GM18870 (cell line): ENCODE results near the gene CROCC.
"Not testable (repeated sequence)": the region's sequence is repeated elsewhere in the genome, so short reads cannot be mapped to it uniquely, and the experiment has no call there.

Experiments used
- ATAC-seq: cut with Tn5 transposase; IDR thresholded peaks from one replicate; pipeline ENCODE4 v1.9.1; 2021; ENCODE audit warnings: moderate library complexity; ENCODE audit not compliant: unreplicated experiment

The CROCC gene, protein sequence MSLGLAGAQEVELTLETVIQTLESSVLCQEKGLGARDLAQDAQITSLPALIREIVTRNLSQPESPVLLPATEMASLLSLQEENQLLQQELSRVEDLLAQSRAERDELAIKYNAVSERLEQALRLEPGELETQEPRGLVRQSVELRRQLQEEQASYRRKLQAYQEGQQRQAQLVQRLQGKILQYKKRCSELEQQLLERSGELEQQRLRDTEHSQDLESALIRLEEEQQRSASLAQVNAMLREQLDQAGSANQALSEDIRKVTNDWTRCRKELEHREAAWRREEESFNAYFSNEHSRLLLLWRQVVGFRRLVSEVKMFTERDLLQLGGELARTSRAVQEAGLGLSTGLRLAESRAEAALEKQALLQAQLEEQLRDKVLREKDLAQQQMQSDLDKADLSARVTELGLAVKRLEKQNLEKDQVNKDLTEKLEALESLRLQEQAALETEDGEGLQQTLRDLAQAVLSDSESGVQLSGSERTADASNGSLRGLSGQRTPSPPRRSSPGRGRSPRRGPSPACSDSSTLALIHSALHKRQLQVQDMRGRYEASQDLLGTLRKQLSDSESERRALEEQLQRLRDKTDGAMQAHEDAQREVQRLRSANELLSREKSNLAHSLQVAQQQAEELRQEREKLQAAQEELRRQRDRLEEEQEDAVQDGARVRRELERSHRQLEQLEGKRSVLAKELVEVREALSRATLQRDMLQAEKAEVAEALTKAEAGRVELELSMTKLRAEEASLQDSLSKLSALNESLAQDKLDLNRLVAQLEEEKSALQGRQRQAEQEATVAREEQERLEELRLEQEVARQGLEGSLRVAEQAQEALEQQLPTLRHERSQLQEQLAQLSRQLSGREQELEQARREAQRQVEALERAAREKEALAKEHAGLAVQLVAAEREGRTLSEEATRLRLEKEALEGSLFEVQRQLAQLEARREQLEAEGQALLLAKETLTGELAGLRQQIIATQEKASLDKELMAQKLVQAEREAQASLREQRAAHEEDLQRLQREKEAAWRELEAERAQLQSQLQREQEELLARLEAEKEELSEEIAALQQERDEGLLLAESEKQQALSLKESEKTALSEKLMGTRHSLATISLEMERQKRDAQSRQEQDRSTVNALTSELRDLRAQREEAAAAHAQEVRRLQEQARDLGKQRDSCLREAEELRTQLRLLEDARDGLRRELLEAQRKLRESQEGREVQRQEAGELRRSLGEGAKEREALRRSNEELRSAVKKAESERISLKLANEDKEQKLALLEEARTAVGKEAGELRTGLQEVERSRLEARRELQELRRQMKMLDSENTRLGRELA (N-terminal part only)

DNA sequence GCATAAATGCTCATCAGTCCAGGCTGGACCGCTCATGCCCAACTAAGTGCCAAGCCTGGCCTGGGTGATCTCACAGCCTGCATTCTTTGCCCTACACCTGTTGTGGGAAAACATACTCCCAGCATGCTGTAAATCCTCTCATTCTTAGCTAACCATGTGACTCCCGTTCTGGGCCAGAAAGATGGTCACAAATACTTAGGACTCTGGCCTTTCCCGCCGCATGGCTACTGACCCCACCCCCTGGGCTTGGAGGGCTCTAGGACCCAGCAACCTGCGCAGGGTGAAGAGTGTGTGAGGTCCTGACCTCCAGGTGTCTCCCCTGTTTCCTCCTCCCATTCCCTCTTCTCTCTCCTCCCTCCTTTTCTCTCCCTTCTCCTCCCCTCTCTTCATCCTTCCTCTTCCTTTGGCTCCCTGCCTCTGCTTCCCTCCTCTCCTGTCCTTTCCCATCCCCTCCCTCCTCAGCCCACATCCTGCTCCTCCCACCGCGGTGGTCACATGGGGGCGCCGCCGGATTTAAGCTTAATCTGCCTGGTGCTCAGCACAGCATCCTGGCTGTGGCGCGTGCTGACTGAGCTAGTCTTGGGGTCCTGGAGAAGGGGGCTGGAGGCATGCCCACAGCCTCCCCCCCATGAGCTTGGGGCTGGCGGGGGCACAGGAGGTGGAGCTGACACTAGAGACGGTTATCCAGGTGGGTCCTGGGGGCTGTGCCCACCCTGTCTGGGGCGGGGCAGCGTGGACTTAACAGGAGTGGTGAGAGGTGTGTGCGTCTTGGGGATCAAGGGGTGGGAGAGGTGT lies at the start of gene CROCC:
Gene CROCC, plus strand, starts transcription at position 541 of the 795 bp plus-strand sequence. Its CDS starts 88 bp downstream, at position 629.
- ATAC-seq = no peak

DNA sequence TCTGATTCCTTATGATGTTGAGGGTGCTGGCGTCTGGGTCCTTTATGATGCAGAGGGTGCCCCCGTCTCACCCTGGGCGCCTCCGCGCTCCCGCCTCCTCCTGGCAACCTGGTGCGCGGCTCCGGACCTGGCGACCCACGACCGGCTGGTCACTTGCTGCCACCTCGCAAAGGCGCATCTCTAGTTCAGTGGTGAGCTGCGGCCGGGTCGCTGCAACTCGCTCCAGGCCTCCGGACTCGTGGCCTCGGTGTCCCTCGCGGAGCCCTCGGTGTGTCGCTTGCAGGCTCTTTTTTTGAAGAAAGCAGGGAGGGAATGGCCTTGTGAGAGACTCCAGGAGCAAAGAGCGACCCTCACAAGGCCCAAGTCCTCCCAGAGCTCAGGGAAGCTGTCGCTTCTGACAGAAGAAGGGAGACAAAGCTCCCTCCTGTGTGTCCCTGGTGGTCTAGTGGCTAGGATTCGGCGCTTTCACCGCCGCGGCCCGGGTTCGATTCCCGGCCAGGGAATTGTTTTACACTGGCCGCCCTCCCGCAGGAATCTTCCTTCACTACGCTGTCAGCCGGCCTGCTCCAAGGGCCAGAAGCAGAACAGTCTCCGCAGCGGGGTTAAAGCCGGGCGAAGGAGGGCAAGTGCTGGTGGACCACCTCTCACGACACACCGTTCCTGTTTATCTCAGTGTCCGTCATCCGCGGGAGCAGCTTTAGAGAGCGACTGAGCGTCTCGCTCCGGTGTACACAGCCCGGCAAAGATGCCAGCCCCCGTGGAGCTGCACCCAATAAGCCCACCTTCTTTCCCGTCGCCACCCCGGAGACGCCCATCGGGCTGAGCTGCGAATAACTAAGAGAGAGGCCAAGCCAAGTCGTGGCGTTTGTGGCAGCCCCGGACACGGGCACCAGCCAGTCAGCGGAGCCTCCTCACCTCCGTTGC lies 49.3 kb upstream of the CROCC start:
- ATAC-seq = not testable (repeated sequence)

DNA sequence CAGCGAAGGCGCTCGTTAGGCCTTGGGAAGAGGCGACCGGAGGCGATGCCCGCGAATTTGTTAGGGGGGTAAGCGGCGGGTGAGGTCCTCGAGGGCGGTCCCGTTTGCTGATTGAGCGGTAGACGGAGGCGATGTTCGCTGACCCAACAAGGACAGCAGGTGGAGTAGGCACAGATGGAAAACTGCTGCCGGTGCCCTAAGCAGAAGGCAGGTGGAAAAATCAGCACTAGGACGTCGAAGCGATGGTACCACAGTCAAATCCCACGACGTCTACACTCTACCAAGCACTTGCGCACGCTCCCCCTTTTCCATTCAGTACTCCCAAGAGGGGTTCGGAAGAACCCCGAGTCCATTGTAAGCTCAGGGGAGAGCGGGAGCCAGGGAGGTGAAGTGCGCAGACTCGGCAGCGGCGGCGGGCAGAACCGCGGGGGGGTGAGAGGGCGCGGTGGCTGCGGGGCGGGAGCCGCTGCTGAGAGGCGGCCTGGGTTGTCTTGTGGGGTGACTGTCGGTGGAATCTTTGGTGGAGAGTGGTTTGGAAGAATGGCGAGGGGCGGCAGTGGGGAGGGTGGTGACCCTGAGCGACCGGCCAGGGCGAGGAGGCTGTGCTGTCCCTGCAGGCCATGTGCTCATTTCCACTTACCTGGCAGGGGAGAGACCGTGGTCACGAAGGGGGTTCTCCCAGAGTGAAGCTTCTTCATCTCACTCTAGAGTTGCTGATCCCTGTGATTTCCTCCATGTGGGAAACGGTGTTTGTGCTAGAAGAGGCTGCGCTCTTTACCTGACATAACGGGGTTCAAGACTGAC lies 48.5 kb upstream of the CROCC start:
- ATAC-seq = not testable (repeated sequence)

DNA sequence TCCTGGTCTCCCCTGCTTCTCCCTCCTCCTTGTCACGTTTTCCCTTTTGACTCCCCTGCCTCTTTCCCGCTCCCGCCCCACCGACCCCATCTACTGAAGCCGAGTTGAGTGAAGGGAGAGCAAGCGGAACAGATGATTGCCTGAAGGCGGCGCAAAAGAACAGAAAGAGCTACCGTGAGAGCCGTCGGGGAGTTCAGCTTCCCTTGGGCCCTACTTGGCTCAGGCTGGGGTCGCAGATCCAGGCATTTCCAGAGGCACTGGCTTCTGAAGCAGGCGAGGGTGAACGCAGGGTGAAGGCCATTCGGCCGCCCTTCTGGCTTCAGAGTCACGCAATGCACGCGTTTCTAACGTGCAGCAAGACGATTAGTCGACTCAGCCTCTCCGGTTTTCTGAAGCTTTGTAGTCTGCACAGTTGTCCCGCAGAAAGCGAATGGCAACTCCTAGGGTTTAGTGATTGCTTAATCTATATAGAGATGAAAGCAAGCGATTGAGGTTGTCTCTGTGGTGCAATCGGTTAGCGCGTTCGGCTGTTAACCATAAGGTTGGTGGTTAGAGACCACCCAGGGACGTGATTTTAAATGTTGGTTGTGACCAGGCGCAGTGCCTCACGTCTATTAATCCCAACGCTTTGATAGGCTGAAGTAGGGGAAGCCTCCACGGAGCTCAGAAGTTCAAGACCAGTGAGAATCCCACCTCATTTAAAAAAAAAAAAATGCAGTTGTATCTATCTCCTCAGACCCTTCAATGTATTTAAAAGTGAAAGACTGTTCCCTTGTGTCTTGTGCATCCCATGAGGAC lies 46.6 kb upstream of the CROCC start:
- not testable (repeated sequence) for ATAC-seq

DNA sequence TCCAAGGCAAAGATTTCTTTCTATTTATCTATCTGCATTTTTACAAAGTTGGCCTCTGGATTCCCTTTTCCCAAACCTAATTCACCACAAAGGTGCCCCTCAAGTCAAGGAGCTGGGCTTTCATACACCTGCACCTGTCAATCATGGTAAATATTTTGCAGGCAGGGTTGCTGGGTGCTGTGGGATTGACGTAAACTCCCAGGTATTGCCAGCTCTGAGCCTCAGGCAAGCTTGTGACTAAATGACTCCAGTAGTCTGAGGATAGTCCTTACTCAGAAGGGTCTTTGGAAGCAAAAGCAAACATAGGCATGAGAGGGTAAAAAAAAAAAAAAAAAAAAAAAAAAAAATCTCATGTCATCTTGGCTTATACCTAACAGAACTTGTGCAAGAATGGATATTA lies 40.0 kb upstream of the CROCC start:
- ATAC-seq = not testable (repeated sequence)

DNA sequence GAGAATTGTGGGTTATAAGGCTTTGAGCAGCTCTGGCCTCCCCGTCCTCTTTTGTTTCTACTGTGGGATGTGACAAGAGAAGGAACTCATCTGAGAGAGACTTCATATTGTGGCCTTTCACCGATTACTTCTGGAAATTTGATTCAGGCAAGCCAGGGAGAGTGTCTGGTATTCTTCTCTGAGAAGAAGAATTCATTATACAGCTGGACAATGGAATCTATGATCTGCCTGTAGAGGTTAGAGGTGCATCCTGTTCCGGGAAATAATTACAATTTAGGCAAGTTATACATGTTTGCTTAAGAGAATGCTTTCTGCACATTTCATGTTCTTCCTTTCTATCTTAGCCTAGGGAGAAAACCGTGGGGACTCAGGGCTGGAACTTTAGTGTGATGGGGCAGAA lies 38.7 kb upstream of the CROCC start:
- no peak for ATAC-seq

DNA sequence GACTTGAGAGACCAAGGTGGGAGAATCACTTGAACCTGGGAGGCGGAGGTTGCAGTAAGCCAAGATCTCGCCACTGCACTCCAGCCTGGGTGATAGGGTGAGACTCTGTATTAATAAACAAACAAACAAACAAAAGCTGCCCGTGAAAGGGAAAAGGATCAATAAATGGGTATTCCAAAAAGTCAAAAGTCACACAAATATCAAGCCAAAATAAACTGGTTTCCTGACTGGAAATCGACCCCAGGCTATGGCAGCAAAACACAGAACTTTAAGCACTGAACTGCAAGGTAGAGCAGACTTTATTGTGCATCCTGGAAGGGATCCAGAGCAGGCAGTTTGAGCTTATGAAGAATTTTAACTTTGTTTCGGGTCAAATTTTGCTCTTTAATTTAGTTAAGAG lies 37.2 kb upstream of the CROCC start:
- not testable (repeated sequence) for ATAC-seq

DNA sequence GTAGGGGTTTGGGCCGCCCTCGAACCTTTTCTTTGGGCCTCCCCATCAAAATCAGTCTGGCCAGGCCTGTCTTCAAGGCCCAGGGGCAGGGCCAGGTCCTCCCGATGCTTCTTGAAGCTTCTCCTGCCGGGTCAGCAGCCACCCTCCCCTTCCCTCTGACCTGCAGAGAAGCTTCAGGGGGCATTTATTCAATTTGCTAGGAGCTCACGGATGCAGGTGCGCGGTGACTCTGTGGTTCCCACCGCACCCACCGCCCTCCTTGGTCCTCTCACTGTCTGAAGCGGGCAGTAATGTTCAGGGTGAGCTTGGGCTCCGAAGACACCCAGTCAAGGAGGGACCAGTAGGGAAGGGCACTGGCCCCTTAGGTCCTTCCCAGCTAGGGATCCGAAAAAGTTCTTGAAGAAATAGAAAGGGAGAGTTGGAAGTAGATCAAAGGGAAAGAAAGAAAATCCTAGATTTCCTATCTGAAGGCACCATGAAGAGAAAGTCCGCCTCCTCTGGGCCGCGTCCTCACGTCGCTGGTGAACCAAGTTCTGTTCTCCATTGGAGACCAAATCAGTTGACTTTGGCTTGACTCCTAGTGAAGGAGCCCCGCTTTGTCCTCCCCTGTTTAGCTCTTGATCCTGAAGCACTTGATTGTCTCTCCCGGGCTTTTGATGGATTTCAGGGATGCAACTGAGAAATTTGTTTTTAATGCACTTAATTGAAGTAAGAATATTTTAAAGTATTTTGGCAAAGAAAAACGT lies 34.7 kb upstream of the CROCC start:
- ATAC-seq = no peak

DNA sequence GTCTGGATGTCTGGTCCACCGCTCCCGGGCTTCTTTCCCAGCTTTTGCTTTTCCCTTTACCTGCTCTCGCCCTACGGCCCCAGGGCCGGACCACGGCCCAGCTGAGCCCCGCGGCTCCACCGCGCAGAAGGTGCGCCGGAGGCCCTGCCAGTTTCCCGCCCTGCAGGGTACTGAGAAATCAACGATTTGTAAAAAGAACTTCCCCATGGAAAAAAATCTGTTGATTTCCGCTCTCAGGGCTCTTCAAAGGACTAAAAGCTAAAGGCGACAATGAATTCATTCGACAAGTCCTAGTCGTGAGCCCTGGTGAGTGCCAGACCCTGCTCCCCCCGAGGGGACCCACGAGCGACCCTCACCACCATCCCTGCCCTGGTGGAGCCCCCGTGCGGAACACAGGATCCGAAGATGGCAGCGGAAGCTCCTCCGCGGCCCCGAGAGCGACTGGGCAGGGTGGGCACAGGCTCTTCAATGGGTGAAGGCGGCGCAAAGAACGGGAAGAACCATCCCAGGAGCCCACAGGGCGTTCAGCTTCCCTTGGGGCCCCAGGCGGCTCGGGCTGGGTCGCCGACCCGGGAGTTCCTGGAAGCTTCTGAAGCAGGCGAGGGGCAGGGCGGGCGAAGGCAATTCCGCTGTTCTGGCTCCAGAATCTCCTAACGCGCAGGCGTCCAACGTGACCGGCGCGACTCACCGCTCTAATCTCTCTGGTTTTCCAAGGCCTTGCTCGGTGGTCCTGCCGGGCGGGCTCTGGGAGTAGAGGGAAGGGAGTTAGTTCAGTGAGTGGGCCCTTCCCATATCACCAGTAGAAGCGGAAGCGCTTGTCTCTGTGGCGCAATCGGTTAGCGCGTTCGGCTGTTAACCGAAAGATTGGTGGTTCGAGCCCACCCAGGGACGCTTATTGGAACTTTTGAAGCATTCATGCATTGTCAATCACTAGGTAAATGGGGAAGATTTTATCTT lies 32.6 kb upstream of the CROCC start:
- no peak for ATAC-seq

DNA sequence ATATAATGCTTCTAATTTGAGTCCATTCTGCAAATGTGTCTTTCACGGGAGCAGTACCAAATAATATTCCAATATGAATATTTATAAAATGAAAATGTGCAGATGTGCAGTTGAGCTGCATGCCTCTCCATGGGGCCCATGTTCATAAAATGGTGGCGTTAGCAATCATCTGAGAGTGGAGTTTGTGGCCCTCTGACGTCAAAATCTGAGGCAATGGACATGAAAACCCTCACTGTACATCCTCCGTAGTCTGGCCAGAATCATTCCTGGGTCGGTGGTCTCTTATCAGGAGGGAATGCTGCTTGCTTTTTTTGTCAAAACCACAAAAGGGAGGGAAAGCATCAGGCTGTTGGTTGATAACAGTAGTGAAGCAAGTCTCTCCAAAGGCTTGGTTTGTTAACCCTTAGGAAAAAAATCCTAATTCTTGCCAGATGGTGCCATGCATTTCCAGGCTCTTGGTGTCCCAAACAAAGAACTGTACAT lies 31.2 kb upstream of the CROCC start:
- not testable (repeated sequence) for ATAC-seq

DNA sequence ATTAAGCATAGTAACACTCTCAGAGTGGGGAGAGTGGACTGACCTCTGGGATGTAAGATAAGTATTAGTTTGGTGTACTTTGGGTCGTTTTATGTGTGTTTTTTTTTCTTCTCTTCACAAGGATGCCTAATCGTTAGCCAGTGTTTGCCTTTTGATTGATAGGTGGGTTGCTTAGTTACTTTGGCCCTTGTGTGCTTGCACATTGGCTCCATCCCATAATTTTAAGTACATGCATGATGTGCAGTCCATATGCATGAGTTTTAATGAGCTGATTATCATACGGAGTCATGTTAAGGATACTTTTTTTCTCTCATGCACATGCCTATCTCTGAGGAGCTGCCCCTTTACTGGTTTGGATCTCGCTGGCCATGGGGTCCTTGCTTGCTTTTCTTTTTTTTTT lies 30.7 kb upstream of the CROCC start:
- not testable (repeated sequence) for ATAC-seq

DNA sequence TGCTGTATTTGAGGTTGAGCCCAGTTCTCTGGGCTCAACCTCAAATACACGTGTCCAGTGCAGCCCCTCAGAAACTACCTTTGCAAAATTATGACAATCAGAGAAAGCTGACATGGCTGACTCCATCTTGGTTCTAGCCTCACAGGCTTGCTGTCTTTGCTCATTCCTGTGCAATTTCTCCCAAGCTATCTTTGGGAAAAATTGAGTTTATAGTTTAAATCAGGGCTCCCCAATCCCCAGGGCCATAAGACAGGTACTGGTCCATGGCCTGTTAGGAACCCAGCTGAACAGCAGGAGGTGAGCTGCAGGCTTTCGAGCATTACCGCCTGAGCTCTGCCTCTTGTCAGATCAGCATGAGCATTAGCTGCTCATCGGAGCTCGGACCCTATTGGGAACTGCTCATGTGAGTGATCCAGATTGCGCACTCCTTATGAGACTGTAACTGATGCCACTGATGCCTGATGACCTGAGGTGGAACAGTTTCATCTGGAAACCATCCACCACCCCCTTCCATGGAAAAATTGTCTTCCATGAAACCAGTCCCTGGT lies 28.7 kb upstream of the CROCC start:
- not testable (repeated sequence) for ATAC-seq

DNA sequence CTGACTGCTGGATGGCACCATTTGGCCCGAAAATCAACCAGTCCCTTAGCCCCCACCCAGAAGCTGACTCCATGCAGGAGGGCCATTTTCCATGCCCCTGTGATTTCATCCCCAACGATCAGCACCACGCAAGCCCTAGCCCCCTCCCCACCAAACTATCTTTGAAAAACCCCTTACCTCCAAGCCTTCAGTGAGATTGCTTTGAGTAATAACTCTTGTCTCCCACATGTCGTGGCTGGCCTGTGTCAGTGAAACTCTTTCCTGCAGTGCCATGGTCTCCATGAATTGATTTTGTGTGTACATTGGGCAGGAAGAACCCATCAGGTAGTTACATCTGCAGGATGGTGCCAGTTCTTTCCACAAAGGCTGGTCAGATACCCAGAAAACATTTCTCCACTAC lies 27.9 kb upstream of the CROCC start:
- ATAC-seq = not testable (repeated sequence)

DNA sequence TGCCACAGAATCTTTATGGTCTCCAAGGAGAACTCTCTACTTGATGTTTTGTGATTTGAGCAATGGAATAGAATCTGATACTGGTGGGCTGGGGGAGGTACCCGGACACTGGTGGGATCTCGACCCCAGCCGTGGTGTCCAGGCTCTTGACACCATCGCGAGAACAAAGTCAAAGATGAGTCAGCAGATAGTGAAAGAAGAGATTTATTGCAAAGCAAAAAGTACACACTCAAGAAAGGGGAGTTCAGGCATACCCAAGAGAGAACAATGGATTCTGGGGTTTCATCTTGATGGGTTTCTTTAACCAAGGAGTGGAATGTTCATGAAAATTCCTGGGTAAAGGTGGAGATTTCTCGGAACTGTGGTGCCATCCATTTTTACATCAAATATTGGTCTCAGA lies 27.4 kb upstream of the CROCC start:
- ATAC-seq = not testable (repeated sequence)

DNA sequence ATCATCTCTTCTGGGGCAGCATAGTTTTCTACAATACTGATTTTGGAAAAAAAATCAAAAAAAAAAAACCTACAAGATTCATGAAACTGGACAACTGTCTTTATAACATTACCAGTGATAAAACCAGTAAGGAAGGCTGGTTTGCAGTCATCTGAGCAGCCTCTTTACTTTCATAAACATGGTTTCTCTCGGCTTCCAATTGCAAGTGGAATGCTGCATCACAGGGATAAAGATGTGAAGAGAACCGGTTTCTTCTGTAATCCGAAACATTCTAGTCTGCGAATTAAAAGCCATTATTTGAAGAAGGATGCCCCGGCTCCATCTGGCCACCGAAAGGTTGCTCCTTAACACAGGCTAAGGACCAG lies 26.5 kb upstream of the CROCC start:
- ATAC-seq = not testable (repeated sequence)
